NCI-H1436 (cell line): ENCODE data around the gene FAN1.

Experiments used
- DNase-seq: peaks from one replicate; lab custom pipeline; 2025; lab: John Stamatoyannopoulos, UW

Gene FAN1

GRCh38 chr15:30921106-30921505 is 17.4 kb downstream of the FAN1 start:
- no peak for DNase-seq

GRCh38 chr15:30921781-30922479 is 18.2 kb downstream of the FAN1 start:
- no peak for DNase-seq

DNA sequence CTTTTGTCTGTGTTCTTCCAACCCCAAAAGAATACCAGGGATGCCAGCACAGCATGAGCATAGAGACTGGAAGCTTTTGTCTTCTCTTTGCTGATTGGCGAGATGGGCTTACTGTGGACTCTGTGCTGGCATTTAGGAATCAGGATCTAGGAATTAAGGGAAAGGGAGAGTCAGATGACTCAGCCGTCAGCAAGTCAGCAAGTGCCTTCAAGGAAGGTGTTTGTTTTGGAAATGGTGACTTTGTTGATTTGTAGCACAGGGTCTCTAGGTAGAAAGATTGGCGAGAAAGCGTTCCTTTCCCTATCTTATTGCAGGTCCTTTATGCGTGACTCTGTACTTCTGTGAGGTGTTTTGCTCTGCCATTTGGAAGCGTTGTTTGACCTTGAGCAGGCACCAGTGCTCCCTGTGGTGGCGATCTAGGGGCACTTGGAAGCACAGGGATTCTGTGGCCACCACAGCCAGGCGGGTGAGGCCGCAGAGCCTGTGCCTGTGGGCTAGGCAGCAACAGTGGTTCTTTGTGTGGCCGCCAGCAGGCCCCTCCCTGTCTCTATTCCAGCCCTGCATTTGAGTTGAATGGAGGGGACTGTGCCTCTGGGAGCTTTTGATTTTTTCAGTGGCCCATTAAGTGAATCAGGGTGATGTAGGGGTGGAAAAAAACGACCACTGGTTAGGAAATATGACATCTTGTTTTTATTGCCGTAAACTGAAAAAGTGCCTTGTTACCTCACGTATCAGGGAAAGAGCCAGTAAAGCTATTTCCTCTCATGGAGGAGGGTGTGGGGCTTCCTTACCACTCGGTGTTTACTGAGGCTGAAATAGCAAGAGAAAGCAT is 19.0 kb downstream of the FAN1 start:
- no peak for DNase-seq

- DNase-seq: no peak
These were observed 19.7 kb downstream of the FAN1 start for GRCh38 chr15:30923429-30923828.

GRCh38 chr15:30924353-30924752 is 20.6 kb downstream of the FAN1 start:
- DNase-seq: no peak

- DNase-seq: no peak
These were observed 22.0 kb downstream of the FAN1 start for GRCh38 chr15:30925686-30926085.

DNA sequence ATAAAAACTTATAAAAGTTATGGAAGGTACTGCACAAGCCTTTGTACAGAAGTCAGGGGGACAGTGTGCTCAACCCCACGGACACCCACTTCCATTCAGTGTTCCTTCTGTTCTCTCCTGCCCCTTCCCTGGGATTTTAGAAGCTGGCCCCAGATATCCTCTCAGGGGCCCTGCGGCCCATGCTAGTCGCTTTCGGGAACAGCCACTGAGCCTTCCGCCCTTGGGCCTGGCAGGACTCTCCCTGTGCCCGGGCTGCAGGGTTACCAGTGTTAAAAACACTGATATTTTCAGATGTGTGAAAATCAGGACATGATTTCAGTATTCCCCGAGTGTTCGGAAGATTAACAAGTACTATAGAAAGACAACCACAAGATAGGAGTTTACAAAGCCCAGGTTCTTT is 22.4 kb downstream of the FAN1 start:
- DNase-seq: no peak

DNA sequence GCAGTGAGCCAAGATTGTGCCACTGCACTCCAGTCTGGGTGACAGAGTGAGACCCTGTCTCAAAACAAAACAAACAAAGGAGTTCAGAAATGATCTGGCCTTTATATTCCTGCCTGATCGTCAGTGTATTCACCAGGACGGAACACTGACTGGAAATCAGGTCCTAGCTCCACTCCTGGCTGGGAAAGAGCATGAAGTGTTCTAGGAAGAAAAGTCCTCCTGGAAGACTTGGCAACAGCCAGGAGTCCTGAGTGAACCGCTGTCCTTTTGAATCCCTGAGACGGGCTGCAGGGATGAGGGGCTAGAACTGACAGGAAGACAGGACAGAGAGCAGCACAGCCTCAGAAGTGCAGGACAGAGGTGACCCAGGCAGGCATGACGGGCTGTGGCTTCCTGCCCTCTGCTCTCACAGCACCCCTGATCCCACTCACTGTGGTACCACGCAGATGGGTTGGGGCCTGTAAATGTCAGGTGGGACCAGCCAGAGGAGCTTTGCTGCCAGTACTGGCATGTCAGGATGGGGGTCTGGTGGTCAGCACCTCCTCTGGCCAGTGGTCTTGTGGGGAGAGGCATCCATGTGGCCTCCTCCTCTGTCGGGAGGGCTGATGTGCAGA is 23.5 kb downstream of the FAN1 start:
- DNase-seq: no peak

DNA sequence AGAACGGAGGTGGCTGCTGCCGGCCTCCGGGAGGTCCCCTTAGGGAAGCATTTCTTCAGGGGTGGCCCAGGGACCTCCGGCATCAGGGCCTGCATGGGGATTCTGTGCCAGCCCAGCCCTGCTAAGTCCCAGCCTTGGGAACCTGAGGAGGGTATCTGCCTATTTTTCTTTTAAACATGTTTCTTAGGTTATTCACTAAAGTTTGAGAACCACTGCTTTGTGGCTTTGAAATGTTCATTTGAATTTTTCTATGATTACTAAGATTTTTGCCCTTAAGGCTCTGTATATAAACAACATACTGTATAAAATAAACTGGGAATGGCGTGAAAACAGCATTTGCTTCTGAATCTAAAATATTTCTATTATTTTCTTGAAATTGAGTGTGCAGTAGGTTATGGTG is 24.4 kb downstream of the FAN1 start:
- DNase-seq: no peak

DNA sequence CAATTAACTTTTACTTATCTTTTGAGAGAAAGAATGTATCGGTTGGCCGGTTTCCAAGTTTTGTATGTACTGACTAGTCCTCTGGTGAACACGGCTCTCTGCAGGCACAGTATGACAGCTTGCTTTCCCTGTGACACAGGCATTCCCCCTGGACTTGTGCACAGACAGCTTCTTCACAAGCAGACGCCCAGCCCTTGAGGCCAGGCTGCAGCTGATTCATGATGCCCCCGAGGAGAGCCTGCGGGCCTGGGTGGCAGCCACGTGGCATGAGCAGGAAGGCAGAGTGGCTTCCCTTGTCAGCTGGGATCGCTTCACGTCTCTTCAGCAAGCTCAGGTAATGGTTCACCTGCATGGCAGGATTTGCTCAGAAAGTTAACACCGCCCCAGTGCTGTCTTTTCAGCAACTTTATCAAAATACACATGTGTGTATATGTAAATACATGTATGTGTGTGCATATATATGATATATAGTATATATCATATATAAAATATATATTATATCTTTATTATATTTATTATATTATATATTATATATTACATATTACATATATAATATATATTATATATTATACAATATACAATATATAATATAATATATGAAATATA is 25.5 kb downstream of the FAN1 start:
- DNase-seq: peak; percentile 16

DNA sequence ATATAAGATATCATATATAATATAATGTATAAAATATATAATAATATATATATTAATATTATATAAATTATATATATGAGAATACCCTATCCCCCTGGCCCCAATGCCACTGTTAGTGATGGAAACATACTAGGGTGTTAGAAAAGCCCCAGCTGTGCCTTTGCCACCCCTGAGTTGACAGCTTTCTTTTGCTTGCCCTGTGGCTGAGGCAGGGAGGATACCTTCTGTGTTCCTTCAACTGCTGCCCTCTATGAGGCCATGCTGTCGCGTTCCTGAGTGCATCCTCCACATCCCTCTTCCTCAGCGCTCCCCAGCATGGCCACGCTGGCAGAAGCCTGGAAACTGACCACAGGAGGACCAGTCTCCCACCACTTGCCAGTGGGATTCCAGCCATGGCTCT is 26.3 kb downstream of the FAN1 start:
- DNase-seq: no peak

- DNase-seq: no peak
These were observed 26.7 kb downstream of the FAN1 start for GRCh38 chr15:30930422-30930821.

- DNase-seq: no peak
These were observed 29.6 kb downstream of the FAN1 start for GRCh38 chr15:30933293-30933692.

- no peak for DNase-seq
These were observed 35.4 kb downstream of the FAN1 start for GRCh38 chr15:30939161-30939560.

DNA sequence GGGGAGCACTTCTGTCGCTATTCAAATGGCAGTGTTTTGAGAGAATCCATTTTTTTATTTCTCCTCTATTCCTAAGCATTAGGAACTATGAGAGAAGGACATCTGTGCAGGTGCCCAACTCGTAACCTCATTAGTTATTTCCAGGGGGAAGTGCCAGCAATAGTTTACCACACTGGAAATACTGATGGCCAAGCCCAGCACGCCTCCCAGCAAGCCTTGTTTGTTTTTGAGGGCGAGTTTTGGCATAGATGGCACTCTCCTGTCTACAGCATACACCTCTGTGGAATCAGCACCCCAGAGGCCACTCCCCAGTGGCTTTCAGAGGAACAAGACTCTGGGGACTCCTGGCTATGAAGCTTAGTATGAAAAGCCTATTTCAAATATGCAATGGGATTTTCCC is 36.6 kb downstream of the FAN1 start:
- DNase-seq: no peak

DNA sequence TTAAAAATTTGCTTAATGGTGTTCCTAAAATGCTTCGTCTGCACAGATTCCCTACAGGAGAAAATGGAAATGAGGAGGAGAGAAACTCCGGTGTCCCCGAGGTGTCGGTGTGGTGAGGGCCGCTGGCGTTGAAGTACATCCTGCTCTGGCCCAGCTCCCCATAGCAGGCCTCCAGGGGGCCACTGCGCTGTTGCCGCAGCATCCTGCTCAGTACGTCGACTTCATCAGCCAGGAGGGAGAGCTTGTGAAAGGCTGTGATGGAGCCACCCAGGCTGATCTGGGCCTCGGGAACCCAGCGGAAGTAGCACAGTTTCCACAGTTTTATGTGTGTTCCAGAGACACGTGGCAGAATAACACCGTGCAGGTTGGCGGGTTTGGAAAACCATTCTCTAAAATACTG is 37.8 kb downstream of the FAN1 start:
- no peak for DNase-seq

DNA sequence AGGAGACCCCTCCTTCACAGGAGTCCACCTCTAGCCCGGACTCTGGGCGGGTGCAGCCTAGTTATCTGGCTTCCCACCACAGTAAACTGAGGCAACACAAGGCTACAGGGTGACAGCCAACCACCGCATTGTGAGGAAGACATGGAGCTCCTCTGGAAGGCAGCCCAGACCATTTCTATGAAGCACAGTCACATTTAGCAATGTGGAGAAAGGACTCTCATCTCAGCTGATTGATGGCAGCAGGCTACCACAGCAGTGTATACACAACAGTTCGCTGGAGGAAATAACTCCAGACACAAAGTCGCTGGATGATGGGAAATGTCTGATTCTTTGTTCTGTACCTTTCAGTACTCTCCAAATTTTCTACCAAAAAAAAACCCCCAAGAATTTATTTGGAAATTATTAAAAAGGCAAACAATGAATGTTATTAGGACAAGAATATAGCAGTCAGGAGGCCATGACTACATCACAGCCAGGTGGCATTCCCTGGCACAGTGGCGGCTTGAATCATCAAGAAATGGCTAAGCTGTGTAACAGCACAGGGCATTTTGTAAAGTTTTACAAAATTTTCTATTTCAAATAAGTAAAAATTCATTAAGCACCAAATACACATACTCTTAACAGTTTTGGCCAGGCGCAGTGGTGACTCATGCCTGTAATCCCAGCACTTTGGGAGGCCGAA is 40.1 kb downstream of the FAN1 start:
- no peak for DNase-seq

DNA sequence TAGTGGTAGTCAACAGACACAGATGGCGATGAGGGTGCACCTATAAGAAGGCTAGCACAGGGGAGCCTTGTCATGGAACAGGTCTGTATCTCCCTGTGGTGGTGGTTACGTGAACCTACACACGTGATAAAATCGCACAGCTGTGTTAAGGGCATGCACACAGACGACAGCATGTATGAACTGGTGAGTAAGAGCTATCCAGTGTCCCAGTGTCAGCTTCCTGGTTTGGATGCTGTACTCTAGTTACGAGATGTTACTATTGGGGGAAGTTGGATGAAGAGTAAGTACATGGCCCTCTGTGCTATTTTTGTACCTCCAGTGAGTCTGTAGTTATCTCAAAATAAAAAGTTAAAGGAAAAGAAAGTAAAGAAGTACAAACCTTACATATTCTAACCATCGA is 49.5 kb downstream of the FAN1 start:
- DNase-seq: no peak

GRCh38 chr15:30953731-30954378 is 50.1 kb downstream of the FAN1 start:
- no peak for DNase-seq

- DNase-seq: no peak
These were observed 51.0 kb downstream of the FAN1 start for GRCh38 chr15:30954674-30955073.

GRCh38 chr15:30956216-30957124 is 52.8 kb downstream of the FAN1 start:
- DNase-seq: no peak
